Smooth muscle cell (in vitro differentiated cells): ENCODE measurements around the gene NPAS2. TPM values are rescaled to one million over a fixed set of nuclear protein-coding genes. Genes with fewer than 3 reads are reported as not detected.

Experiments used
- DNase-seq: peaks from one replicate; lab custom pipeline; 2025; ENCODE audit not compliant: unreplicated experiment; lab: John Stamatoyannopoulos, UW
- H2AFZ ChIP-seq: fragments of 200-600 bp; sonication (generic); 2 replicates; pipeline ENCODE4 v1.6.0; 2016; ENCODE audit warnings: antibody characterized with exemption, low read depth, mild to moderate bottlenecking
- H3F3A ChIP-seq: fragments of 200-600 bp; sonication (generic); 2 replicates; pipeline ENCODE4 v1.6.0; 2017; ENCODE audit warnings: antibody characterized with exemption, low read depth
- H3K27ac ChIP-seq: fragments of 200-600 bp; sonication (generic); 2 replicates; pipeline ENCODE4 v1.5.1; 2016; ENCODE audit warnings: low read depth, mild to moderate bottlenecking
- H3K27me3 ChIP-seq: fragments of 200-600 bp; sonication (generic); 2 replicates; pipeline ENCODE4 v1.6.1; 2016; ENCODE audit warnings: low read depth, mild to moderate bottlenecking
- H3K36me3 ChIP-seq: fragments of 200-600 bp; sonication (generic); 2 replicates; pipeline ENCODE4 v1.5.1; 2016; ENCODE audit warnings: low read depth
- H3K4me1 ChIP-seq: fragments of 200-600 bp; sonication (generic); 2 replicates; pipeline ENCODE4 v1.5.1; 2016; ENCODE audit warnings: low read depth
- H3K4me2 ChIP-seq: fragments of 200-600 bp; sonication (generic); 2 replicates; pipeline ENCODE4 v1.6.0; 2016; ENCODE audit warnings: mild to moderate bottlenecking
- H3K4me3 ChIP-seq: fragments of 200-600 bp; sonication (generic); 2 replicates; pipeline ENCODE4 v1.5.1; 2016; ENCODE audit warnings: mild to moderate bottlenecking
- H3K79me2 ChIP-seq: fragments of 200-600 bp; sonication (generic); 2 replicates; pipeline ENCODE4 v1.6.0; 2016; ENCODE audit warnings: low read depth, mild to moderate bottlenecking
- H3K9ac ChIP-seq: fragments of 200-600 bp; sonication (generic); 2 replicates; pipeline ENCODE4 v1.6.0; 2016; ENCODE audit warnings: low read depth
- H3K9me3 ChIP-seq: fragments of 200-600 bp; sonication (generic); replicated peaks from 2 replicates; pipeline ENCODE4 v1.5.1; 2016; ENCODE audit warnings: low read depth
- H4K20me1 ChIP-seq: fragments of 200-600 bp; sonication (generic); 2 replicates; pipeline ENCODE4 v1.6.0; 2016; ENCODE audit warnings: low read depth
- CTCF ChIP-seq: fragments of 200-600 bp; sonication (generic); IDR thresholded peaks from 2 replicates; pipeline ENCODE4 v1.5.1; 2017; ENCODE audit warnings: borderline replicate concordance, mild to moderate bottlenecking, antibody characterized with exemption; ENCODE audit not compliant: insufficient read depth, poor library complexity, severe bottlenecking
- whole genome bisulfite sequencing: methylation state at CpG from one replicate; pipeline ENCODE4 v1.1.7; 2016; ENCODE audit warnings: low lambda C conversion rate; 5-methylcytosine and 5-hydroxymethylcytosine counted together
- polyA plus RNA-seq: library from polyadenylated mRNA; unstranded; fragments of >200 nt; fragmentation: Nextera tagmentation; extraction: Ambion mirVana; gene quantifications from 2 replicates; pipeline ENCODE4 v1.2.1, GENCODE V29; 2016
- total RNA-seq: library from RNA; depleted of rRNA; stranded (reverse); fragments of >200 nt; gene quantifications from 2 replicates; pipeline ENCODE4 v1.2.3, GENCODE V29; 2014

NPAS2 gene
- total RNA-seq (10.8 and 20.7 TPM in 2 replicates), polyA plus RNA-seq (20.2 and 24.3 TPM in 2 replicates)

GRCh38 chr2:100819370-100820272, at the start of gene NPAS2:
NPAS2 (plus strand) TSS chr2:100820139; CDS start chr2:100904755, 84,616 bp downstream.
- peak within 1 kb of the TSS; percentile 89 for H3K4me3 ChIP-seq
- peaks cover 44% of the 10 kb centered on the region for H3K79me2 ChIP-seq
- TF ChIP-seq CTCF = no peak
- peak within 1 kb of the TSS; percentile 96 for H3K27ac ChIP-seq
- peak within 1 kb of the TSS; percentile 57 for H2AFZ ChIP-seq
- no peak for DNase-seq
- peaks cover 6% of the 10 kb centered on the region for H3F3A ChIP-seq
- H3K9ac ChIP-seq = peak within 1 kb of the TSS; percentile 93
- H3K9me3 ChIP-seq = no peaks in the 10 kb centered on the region
- peaks cover 22% of the 10 kb centered on the region for H3K4me1 ChIP-seq
- H4K20me1 ChIP-seq = peaks cover 36% of the 10 kb centered on the region
- H3K27me3 ChIP-seq = no peaks in the 10 kb centered on the region
- no peaks in the 10 kb centered on the region for H3K36me3 ChIP-seq
- peak within 1 kb of the TSS; percentile 98 for H3K4me2 ChIP-seq
- WGBS = 1% methylated on average over 51 of the region's 91 CpGs

- H2AFZ ChIP-seq = no peak overlapping the region
- H3F3A ChIP-seq = peaks cover 4% of the 10 kb centered on the region
- H3K4me3 ChIP-seq = no peak overlapping the region
- H3K4me1 ChIP-seq = peaks cover 4% of the 10 kb centered on the region
- H3K9me3 ChIP-seq = no peaks in the 10 kb centered on the region
- TF ChIP-seq CTCF = no peak
- H3K27me3 ChIP-seq = no peaks in the 10 kb centered on the region
- no peak overlapping the region for H3K27ac ChIP-seq
- H3K79me2 ChIP-seq = no peaks in the 10 kb centered on the region
- no peaks in the 10 kb centered on the region for H3K36me3 ChIP-seq
- no peak overlapping the region for H3K4me2 ChIP-seq
- H3K9ac ChIP-seq = no peak overlapping the region
- WGBS = 89% methylated on average over 4 of the region's 4 CpGs
- H4K20me1 ChIP-seq = no peaks in the 10 kb centered on the region
- DNase-seq = no peak
These were observed 48.8 kb upstream of the NPAS2 start for GRCh38 chr2:100771125-100771524.

GRCh38 chr2:100773538-100773937, 46.4 kb upstream of the NPAS2 start:
- WGBS = 67% methylated on average over 4 of the region's 4 CpGs
- Histone ChIP-seq H3K36me3 (no peaks in the 10 kb centered on the region), H3K27me3 (no peaks in the 10 kb centered on the region), H2AFZ (no peak overlapping the region), H4K20me1 (no peaks in the 10 kb centered on the region), H3K4me1 (no peaks in the 10 kb centered on the region), H3K27ac (no peak overlapping the region), H3K4me3 (no peak overlapping the region), H3K79me2 (no peaks in the 10 kb centered on the region), H3K4me2 (no peak overlapping the region), H3F3A (no peaks in the 10 kb centered on the region), H3K9ac (no peak overlapping the region), H3K9me3 (no peaks in the 10 kb centered on the region)
- no peak for TF ChIP-seq CTCF
- DNase-seq = no peak
